GM10847 (cell line): ENCODE data around the gene PPT2.

Source experiments
- POLR2A ChIP-seq: IDR thresholded peaks from 2 replicates; pipeline ENCODE4 v1.6.1; 2011; ENCODE audit not compliant: insufficient read length; ENCODE audit errors: extremely low read depth

The PPT2 gene

DNA sequence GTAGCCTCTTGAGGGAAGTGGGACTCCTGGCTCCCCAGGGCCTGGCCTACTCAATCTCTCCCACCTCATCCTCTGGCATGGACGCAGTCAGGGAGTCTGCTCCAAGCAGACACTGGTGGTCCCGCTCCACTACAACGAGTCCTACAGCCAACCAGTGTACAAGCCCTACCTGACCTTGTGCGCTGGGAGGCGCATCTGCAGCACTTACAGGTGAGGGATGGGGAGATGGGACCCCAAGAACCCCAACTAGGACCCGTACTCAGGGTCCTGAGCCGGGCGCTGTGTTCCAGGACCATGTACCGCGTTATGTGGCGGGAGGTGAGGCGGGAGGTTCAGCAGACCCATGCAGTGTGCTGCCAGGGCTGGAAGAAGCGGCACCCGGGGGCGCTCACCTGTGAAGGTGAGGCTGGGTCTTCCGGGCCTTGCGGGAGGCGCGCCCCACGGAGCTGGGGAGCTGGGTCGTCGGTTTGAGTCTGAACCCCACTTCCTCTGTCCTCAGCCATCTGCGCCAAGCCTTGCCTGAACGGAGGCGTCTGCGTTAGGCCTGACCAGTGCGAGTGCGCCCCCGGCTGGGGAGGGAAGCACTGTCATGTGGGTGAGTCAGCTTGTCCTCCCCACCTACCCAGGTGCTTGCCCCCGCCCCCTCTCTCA, 12.6 kb downstream of the PPT2 start:
- TF ChIP-seq POLR2A: no peak

GRCh38 chr6:32167154-32167760, 13.3 kb downstream of the PPT2 start:
- TF ChIP-seq POLR2A: no peak

DNA sequence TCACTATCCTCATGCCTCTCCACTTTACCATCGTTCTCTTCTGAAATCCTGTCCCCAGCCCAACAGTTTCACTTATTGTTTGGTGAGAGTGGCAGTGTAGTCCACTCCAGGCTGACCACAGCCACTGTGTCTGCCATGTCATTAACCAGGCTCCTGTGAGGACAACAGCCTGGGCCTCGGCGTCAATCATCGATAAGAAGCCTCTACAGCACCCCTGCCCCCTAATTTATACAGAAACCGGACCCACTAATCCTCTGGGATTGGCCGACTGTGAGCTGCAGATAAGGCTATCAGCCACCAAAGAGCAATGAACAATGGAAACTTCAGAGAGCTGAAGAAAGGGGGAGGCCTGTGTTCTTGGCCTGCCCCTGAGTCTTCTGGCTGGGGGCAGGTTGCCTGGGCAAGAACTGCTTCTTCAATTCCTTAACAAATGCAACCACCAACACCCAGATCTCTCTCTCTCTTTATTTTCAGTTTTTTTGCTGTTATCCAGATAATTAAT, 13.9 kb downstream of the PPT2 start:
- TF ChIP-seq POLR2A: no peak

DNA sequence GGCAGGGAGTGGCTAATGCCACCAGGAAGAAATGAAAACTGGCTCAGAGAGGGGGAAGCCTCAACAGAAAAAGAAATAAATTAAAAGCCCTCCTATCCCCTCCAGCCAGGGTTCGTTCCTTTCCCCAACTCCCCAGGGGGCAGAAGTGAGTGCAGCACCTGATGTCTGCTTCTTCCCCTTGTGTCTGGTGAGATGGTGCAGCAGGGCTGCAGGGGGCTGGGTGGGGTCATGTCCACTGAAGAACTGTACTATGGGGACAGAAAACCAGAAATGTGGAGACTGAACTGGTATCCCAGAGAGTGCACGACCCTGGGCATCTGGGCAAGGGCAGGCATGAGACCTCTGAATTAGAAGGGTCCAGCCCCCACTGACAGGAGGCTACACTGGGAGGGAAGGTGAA, 14.4 kb downstream of the PPT2 start:
- TF ChIP-seq POLR2A: no peak

DNA sequence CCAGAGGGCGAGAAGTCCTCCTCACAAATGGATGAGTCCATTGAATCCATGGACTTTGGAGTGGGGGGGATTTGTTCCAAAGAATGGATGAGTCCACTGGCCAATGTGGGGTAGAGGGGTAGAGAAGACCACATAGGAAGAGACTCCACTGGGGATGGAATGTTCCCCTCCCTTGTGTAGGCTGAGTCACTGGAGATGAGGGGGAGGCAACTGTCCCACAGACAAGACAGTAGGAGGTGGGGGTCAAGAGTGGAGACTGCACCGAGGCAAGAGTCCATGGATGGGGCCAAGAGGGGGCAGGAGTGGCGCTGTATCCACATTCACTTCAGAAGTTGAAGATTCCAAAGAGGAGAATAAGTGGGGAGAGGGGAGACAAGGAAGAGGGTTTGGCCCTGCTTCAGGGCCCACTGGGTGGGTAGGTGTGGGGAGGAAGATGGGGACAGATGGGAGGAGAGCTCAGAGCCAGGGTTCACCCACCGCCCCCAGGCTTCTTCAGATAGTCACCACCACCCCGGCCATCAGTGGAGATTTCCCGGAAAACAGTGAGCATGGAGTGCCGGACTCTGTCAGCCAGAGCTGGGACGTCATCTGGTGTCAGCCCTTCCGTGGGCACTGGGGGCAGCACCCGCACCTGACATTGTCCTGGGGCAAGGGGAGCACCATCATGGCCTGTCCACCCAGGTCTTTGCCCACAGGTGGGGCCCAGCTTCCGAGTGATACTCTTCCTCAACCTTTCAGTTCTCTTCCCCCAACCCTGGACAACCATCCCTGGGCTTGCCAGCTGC, 15.1 kb downstream of the PPT2 start:
- TF ChIP-seq POLR2A: no peak

- no peak for TF ChIP-seq POLR2A
These were observed 16.4 kb downstream of the PPT2 start for GRCh38 chr6:32170294-32170693.

DNA sequence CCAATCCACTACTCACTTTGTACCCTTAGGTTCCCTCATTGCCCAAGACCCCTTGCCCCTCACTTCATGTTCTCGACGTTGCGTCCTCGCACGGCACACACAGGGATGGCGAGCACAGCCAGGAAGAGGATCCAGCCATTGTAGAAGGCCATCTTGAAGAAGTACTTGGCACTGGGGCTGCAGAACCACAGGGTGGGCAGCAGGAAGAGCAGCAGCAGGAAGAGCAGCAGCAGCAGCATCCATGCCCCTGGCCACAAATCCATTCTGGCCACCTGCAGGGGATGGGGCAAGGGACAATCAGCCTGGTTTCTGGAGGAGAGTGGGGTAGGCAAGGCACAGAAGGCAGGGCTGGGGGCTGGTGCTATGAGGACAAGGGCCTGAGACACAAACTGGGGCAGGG, 17.3 kb downstream of the PPT2 start:
- no peak for TF ChIP-seq POLR2A

DNA sequence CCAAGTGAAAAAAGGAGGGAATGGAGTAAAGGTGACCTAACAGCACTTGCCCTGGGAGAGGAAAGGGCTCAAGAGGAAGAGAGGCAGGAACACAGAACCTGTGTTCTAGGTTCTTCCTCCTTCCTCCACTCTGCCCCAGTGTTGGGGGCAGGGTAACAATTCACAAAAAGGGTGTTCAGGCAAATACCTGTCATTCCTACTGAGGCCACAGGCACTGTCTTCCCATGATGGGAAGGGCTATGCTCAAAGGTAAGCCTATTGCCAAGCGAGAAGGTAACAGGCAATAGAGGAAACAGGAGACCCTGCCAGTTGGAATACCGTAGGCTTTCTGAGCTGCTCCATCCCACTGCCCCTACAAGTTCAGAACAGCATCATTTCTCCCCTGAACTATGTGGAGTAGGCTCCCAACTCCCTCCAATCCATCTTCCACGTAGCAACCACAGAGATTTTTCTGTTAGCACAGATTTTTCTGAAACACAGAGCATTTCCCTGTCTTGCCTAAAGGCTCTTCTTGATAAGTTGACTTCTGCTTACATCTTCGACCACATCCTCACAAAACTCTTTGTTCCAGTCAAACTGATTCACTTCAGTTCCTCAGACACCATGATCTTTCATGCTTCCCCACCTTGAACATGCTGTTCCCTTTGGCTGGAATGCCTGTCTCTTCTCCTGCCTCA, 19.2 kb downstream of the PPT2 start:
- no peak for TF ChIP-seq POLR2A

DNA sequence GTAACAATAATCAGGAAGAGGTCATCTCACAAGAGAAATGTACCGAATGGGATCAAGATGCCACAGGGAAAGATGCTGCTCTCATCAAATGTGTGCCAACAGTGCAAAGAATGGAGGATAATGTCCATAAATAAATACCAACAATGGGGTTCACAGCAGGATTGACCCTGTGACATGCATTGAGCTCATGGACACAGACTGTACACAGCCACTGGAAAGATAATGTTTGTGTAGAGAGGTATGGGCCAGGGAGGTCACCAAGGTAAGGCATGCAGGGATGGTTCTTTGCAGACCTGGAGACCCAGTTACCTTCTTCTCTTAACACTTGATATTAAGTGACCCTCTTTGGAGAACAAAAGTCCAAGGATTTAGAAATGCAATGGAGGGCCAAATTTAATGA, 20.5 kb downstream of the PPT2 start:
- no peak for TF ChIP-seq POLR2A

DNA sequence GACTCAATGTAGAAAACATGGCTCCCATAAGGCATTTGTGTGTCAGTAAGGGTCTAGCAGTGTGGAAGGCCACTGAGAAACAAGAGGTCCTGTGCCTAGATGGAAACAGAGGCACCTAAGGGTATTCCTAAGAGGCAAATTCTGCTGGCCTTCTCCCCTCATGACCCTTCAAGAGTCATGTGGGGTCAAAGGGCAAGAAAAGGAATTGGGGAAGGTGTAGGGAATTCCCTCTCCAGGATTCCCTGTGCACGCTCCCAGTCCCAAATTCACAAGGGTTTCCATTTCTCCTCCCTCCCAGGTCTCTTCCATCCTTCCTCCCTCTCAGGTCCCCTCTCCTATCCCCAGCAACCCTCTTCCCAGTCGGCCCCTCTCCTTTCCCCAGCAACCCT, 21.4 kb downstream of the PPT2 start:
- no peak for TF ChIP-seq POLR2A

DNA sequence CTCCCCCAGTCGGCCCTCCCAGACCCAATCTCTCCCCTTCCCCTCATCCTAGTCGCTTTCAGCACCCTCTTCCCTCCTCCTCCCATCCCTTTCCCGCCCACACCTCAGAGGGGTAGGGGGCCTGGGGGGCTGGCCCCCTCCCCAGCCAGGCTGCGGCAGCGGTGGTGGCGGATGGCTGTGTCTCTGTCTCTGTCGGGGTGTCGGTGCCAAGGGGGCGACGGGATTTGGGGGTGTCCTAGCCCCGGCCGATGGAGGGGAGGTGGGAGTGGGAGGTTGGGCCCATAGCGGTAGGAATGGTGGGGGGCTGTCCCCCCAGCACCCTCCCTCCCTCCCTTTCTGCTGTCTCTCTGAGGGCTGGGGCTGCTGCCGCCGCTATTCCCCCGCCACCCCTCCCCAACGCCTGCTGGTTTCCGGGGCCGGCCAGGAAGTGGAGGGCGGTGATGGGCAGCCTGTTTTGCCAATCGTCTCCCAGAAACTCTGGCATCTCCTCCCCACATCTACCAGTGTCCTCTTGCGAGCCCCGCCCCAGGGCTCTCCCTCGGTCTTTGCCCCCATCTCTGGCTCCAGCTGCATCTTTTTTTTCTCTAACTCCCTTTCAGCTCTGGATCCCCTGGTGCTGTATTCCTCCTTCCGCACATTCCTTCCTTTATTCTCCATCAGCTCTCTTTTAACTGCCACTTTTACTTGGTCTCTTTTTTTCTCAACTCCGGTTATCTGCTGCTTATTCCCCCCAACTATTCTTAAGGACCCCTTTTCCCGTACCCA, 22.0 kb downstream of the PPT2 start, which contains the start of gene AGPAT1:
AGPAT1 (minus strand) TSS at position 374 of the 765 bp plus-strand sequence. CDS start 4,588 bp downstream, outside the sequence.
- TF ChIP-seq POLR2A: peak; percentile 56

- no peak for TF ChIP-seq POLR2A
These were observed 22.7 kb downstream of the PPT2 start for GRCh38 chr6:32176476-32177182.

DNA sequence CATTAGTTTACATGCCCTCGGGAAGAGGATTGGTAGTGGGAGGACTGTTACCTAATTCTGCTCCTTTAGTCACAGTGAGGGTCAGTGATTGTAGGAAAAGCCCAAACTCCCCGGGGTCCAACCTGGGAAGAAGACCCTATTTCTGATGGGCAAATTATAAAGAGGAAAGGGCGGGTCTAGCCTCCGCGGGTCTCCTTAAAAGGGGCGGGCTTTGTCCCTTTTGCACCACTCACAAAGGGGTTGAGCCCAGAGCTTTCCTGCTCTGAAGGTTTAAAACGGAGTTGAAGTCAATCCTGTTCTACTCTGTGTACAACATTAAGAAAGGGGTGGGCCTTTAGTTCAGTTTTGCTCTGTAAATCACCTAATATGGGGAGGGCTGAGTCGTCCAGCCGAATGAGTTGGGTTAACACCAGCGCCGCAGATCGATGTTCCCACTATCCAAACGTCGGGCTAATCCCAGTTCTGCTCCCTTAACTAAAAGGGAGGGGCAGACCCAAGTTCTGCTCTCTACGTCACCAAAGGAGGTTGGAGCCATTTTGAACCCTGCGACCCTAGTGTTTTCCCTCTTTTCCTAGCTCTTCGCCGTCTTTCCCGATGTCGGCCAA, 23.3 kb downstream of the PPT2 start:
- peak; percentile 1 for TF ChIP-seq POLR2A
